Measurements from ENCODE around the gene SPTBN1. TPM values are rescaled to one million over a fixed set of nuclear protein-coding genes. Genes with fewer than 3 reads are reported as not detected.
A peak's percentile ranks its signal among the peaks of the same experiment; 100 is the strongest.

SPTBN1 gene
- total RNA-seq, 2 experiments from 2014 or later = 82.9 to 109 TPM

GRCh38 chr2:54553075-54553474 lies 96.9 kb downstream of the SPTBN1 start:
- Mint-ChIP-seq H3K27ac (no peak overlapping the region), H3K9me3 (ENCODE audit: low read depth) (no peaks in the 10 kb centered on the region), H3K4me1 (peaks cover 27% of the 10 kb centered on the region), H3K27me3 (no peaks in the 10 kb centered on the region), H3K4me3 (no peak overlapping the region), H3K36me3 (no peaks in the 10 kb centered on the region)
- CTCF ChIA-PET = interaction anchor here (1.0 to 1.6 kb wide), 3 partner anchors 50 to 151 kb away, joined by 3 to 6 read pairs (median 3); no protein-coding TSS in a partner anchor
- DNase-seq (no peak), ATAC-seq (no peak)

- H3K9me3 Mint-ChIP-seq (ENCODE audit: low read depth) = no peaks in the 10 kb centered on the region
- no peak overlapping the region for H3K4me3 Mint-ChIP-seq
- DNase-seq (no peak), ATAC-seq (no peak)
- no peaks in the 10 kb centered on the region for H3K36me3 Mint-ChIP-seq
- peak overlapping the region; percentile 23 for H3K27ac Mint-ChIP-seq
- H3K27me3 Mint-ChIP-seq = no peaks in the 10 kb centered on the region
- CTCF ChIA-PET = interaction anchor here (1.4 to 1.6 kb wide), 3 partner anchors 50 to 150 kb away, joined by 3 to 6 read pairs (median 4); no protein-coding TSS in a partner anchor
- H3K4me1 Mint-ChIP-seq = peaks cover 27% of the 10 kb centered on the region
Measured at GRCh38 chr2:54553775-54554174, 97.6 kb downstream of the SPTBN1 start.

GRCh38 chr2:54555318-54555837 lies 99.3 kb downstream of the SPTBN1 start:
- Mint-ChIP-seq H3K27me3 (no peaks in the 10 kb centered on the region), H3K9me3 (ENCODE audit: low read depth) (no peaks in the 10 kb centered on the region), H3K4me3 (no peak overlapping the region), H3K27ac (no peak overlapping the region), H3K36me3 (peaks cover 7% of the 10 kb centered on the region), H3K4me1 (peaks cover 27% of the 10 kb centered on the region)
- no peak for ATAC-seq
- no peak for DNase-seq
- CTCF ChIA-PET = interaction anchor here (1.5 to 5.5 kb wide), 2 partner anchors 32 to 110 kb away, joined by 4 to 36 read pairs; no protein-coding TSS in a partner anchor

- ATAC-seq (no peak), DNase-seq (no peak)
- no peaks in the 10 kb centered on the region for H3K27me3 Mint-ChIP-seq
- peaks cover 7% of the 10 kb centered on the region for H3K36me3 Mint-ChIP-seq
- H3K4me3 Mint-ChIP-seq = no peak overlapping the region
- CTCF ChIA-PET = interaction anchor here (5.5 kb wide), 1 partner anchor 33 kb away, joined by 36 read pairs; no protein-coding TSS in a partner anchor
- no peaks in the 10 kb centered on the region for H3K9me3 Mint-ChIP-seq (ENCODE audit: low read depth)
- H3K4me1 Mint-ChIP-seq = peaks cover 32% of the 10 kb centered on the region
- H3K27ac Mint-ChIP-seq = no peak overlapping the region
Measured at GRCh38 chr2:54556621-54557121, 100.5 kb downstream of the SPTBN1 start.

- peaks cover 38% of the 10 kb centered on the region for H3K4me1 Mint-ChIP-seq
- peaks cover 12% of the 10 kb centered on the region for H3K36me3 Mint-ChIP-seq
- H3K27ac Mint-ChIP-seq = no peak overlapping the region
- DNase-seq (no peak), ATAC-seq (no peak)
- peak overlapping the region; percentile 56 for H3K4me3 Mint-ChIP-seq
- no peaks in the 10 kb centered on the region for H3K27me3 Mint-ChIP-seq
- CTCF ChIA-PET = interaction anchor here (5.5 kb wide), 1 partner anchor 34 kb away, joined by 36 read pairs; no protein-coding TSS in a partner anchor
- no peaks in the 10 kb centered on the region for H3K9me3 Mint-ChIP-seq (ENCODE audit: low read depth)
Measured at GRCh38 chr2:54557211-54557600, 101.1 kb downstream of the SPTBN1 start.

- CTCF ChIA-PET = interaction anchor here (0.7 to 5.9 kb wide), 12 partner anchors 9 to 734 kb away, joined by 3 to 87 read pairs (median 5); partner anchors contain the start of gene EML6
- no peaks in the 10 kb centered on the region for H3K9me3 Mint-ChIP-seq (ENCODE audit: low read depth)
- peak overlapping the region; percentile 50 for H3K27ac Mint-ChIP-seq
- DNase-seq = peak; percentile 75
- ATAC-seq = peak; percentile 61
- H3K4me1 Mint-ChIP-seq = peaks cover 43% of the 10 kb centered on the region
- peak overlapping the region; percentile 56 for H3K4me3 Mint-ChIP-seq
- peaks cover 14% of the 10 kb centered on the region for H3K36me3 Mint-ChIP-seq
- H3K27me3 Mint-ChIP-seq = no peaks in the 10 kb centered on the region
Measured at GRCh38 chr2:54557601-54558187, 101.6 kb downstream of the SPTBN1 start.

GRCh38 chr2:54558188-54559005 lies 102.3 kb downstream of the SPTBN1 start:
- CTCF ChIA-PET = interaction anchor here (0.7 to 5.9 kb wide), 18 partner anchors 10 to 734 kb away, joined by 3 to 87 read pairs (median 6); partner anchors contain the start of gene EML6
- ATAC-seq = peak; percentile 74
- peaks cover 46% of the 10 kb centered on the region for H3K4me1 Mint-ChIP-seq
- H3K36me3 Mint-ChIP-seq = peaks cover 16% of the 10 kb centered on the region
- H3K27me3 Mint-ChIP-seq = no peaks in the 10 kb centered on the region
- peak overlapping the region; percentile 90 for H3K4me3 Mint-ChIP-seq
- DNase-seq = peak; percentile 81
- no peaks in the 10 kb centered on the region for H3K9me3 Mint-ChIP-seq (ENCODE audit: low read depth)
- peak overlapping the region; percentile 86 for H3K27ac Mint-ChIP-seq

GRCh38 chr2:54559006-54559445 lies 102.9 kb downstream of the SPTBN1 start:
- ATAC-seq = peak; percentile 10
- Mint-ChIP-seq H3K27ac (peak overlapping the region; percentile 86), H3K4me1 (peaks cover 45% of the 10 kb centered on the region), H3K4me3 (peak overlapping the region; percentile 90), H3K9me3 (ENCODE audit: low read depth) (no peaks in the 10 kb centered on the region), H3K36me3 (peaks cover 19% of the 10 kb centered on the region), H3K27me3 (no peaks in the 10 kb centered on the region)
- CTCF ChIA-PET = interaction anchor here (1.1 to 5.9 kb wide), 18 partner anchors 14 to 506 kb away, joined by 3 to 87 read pairs (median 6); partner anchors contain the start of gene EML6
- no peak for DNase-seq

GRCh38 chr2:54559593-54560145 lies 103.5 kb downstream of the SPTBN1 start:
- H3K9me3 Mint-ChIP-seq (ENCODE audit: low read depth) = no peaks in the 10 kb centered on the region
- peak overlapping the region; percentile 90 for H3K4me3 Mint-ChIP-seq
- no peak for DNase-seq
- H3K27ac Mint-ChIP-seq = peak overlapping the region; percentile 86
- CTCF ChIA-PET = interaction anchor here (0.7 to 5.9 kb wide), 16 partner anchors 14 to 585 kb away, joined by 3 to 87 read pairs (median 6); no protein-coding TSS in a partner anchor
- ATAC-seq = no peak
- peaks cover 49% of the 10 kb centered on the region for H3K4me1 Mint-ChIP-seq
- no peaks in the 10 kb centered on the region for H3K27me3 Mint-ChIP-seq
- H3K36me3 Mint-ChIP-seq = peaks cover 24% of the 10 kb centered on the region

GRCh38 chr2:54560146-54560881 lies 104.2 kb downstream of the SPTBN1 start:
- CTCF ChIA-PET = interaction anchor here (0.7 to 5.9 kb wide), 12 partner anchors 13 to 585 kb away, joined by 3 to 87 read pairs (median 5); no protein-coding TSS in a partner anchor
- Mint-ChIP-seq H3K36me3 (peaks cover 25% of the 10 kb centered on the region), H3K4me1 (peaks cover 50% of the 10 kb centered on the region)

GRCh38 chr2:54561010-54561409 lies 104.9 kb downstream of the SPTBN1 start:
- Mint-ChIP-seq H3K36me3 (peaks cover 28% of the 10 kb centered on the region), H3K4me3 (peak overlapping the region; percentile 90), H3K27ac (peak overlapping the region; percentile 86), H3K27me3 (no peaks in the 10 kb centered on the region), H3K9me3 (ENCODE audit: low read depth) (no peaks in the 10 kb centered on the region), H3K4me1 (peaks cover 48% of the 10 kb centered on the region)
- no peak for ATAC-seq
- CTCF ChIA-PET = interaction anchor here (1.1 to 5.9 kb wide), 4 partner anchors 12 to 131 kb away, joined by 3 to 87 read pairs (median 6); no protein-coding TSS in a partner anchor
- no peak for DNase-seq

More at GRCh38 chr2:54560146-54560881, 104.2 kb downstream of the SPTBN1 start:
- Mint-ChIP-seq H3K4me3 (peak overlapping the region; percentile 90), H3K27ac (peak overlapping the region; percentile 86), H3K27me3 (no peaks in the 10 kb centered on the region), H3K9me3 (ENCODE audit: low read depth) (no peaks in the 10 kb centered on the region)
- DNase-seq (peak; percentile 76), ATAC-seq (peak; percentile 57)

GRCh38 chr2:54564439-54564838 lies 108.3 kb downstream of the SPTBN1 start:
- Mint-ChIP-seq H3K36me3 (peaks cover 33% of the 10 kb centered on the region), H3K27me3 (no peaks in the 10 kb centered on the region), H3K4me1 (peaks cover 66% of the 10 kb centered on the region), H3K4me3 (no peak overlapping the region), H3K9me3 (ENCODE audit: low read depth) (no peaks in the 10 kb centered on the region), H3K27ac (no peak overlapping the region)
- CTCF ChIA-PET = no interaction called here
- ATAC-seq (no peak), DNase-seq (no peak)

Measured in activated CD8-positive, alpha-beta memory T cell treated with anti-CD3 and anti-CD28 coated beads, Interleukin-2, amount 10 ng/mL, durations not matched to agents 7 days and 5 days (primary cell).